Nephron (organoid): Measurements from ENCODE around the gene EFCAB3.
"Not testable (repeated sequence)": the region's sequence is repeated elsewhere in the genome, so short reads cannot be mapped to it uniquely, and the experiment has no call there.

Experiments used
- H3K27ac Mint-ChIP-seq, 3 experiments: 2 replicates each; pipeline ENCODE4 v1.8.0; 2020; ENCODE audit warnings: mixed read lengths in 3 of 3, mild to moderate bottlenecking in 2 of 3, moderate library complexity in 1 of 3
- H3K27me3 Mint-ChIP-seq: 2 replicates; pipeline ENCODE4 v1.8.0; 2021; ENCODE audit warnings: low read depth, mild to moderate bottlenecking, moderate library complexity, mixed read lengths
- H3K36me3 Mint-ChIP-seq: 2 replicates; pipeline ENCODE4 v1.8.0; 2020; ENCODE audit warnings: low read depth, mixed read lengths
- H3K4me1 Mint-ChIP-seq: 2 replicates; pipeline ENCODE4 v1.8.0; 2020; ENCODE audit warnings: mixed read lengths
- H3K4me3 Mint-ChIP-seq, 3 experiments: 2 replicates each; pipeline ENCODE4 v1.8.0; 2020; ENCODE audit warnings: mild to moderate bottlenecking in 3 of 3, mixed read lengths in 3 of 3, moderate library complexity in 2 of 3
- H3K9me3 Mint-ChIP-seq: 2 replicates; pipeline ENCODE4 v1.8.0; 2020; ENCODE audit warnings: mixed read lengths
- TF ChIP-seq, protein P1 (sequence below), 3 experiments: fragments of 200-600 bp; sonication (generic); IDR thresholded peaks; one replicate each; pipeline ENCODE4 v1.5.0; 2021; ENCODE audit warnings: antibody characterized with exemption in 3 of 3; ENCODE audit not compliant: unreplicated experiment in 3 of 3

The EFCAB3 gene

DNA sequence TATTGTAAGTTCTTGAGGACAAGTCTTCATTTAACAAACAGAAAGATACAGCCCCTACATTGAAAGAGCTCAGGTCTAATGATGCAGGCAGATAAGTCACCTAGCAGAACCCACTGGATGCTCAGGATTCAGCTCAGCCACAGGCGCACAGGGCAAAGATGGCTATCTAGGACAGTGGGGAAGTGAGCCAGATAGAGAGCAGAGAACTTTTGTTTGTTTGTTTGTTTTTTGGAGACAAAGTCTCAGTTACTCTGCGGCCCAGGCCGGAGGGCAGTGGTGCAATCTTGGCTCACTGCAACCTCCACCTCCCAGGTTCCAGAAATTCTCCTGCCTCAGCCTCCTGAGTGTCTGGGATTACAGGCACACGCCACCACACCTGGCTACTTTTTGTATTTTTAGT, 63.7 kb downstream of the EFCAB3 start:
- Mint-ChIP-seq H3K9me3 (no peaks in the 10 kb centered on the region), H3K27ac (no peak overlapping the region), H3K36me3 (peaks cover 57% of the 10 kb centered on the region), H3K4me3 (no peak overlapping the region), H3K4me1 (no peaks in the 10 kb centered on the region), H3K27me3 (no peaks in the 10 kb centered on the region)
- TF ChIP-seq, protein P1, sequence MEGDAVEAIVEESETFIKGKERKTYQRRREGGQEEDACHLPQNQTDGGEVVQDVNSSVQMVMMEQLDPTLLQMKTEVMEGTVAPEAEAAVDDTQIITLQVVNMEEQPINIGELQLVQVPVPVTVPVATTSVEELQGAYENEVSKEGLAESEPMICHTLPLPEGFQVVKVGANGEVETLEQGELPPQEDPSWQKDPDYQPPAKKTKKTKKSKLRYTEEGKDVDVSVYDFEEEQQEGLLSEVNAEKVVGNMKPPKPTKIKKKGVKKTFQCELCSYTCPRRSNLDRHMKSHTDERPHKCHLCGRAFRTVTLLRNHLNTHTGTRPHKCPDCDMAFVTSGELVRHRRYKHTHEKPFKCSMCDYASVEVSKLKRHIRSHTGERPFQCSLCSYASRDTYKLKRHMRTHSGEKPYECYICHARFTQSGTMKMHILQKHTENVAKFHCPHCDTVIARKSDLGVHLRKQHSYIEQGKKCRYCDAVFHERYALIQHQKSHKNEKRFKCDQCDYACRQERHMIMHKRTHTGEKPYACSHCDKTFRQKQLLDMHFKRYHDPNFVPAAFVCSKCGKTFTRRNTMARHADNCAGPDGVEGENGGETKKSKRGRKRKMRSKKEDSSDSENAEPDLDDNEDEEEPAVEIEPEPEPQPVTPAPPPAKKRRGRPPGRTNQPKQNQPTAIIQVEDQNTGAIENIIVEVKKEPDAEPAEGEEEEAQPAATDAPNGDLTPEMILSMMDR (IDR thresholded peaks at IDR 0.05; ENCODE audit: unreplicated experiment in 3 of 3) = no peak

DNA sequence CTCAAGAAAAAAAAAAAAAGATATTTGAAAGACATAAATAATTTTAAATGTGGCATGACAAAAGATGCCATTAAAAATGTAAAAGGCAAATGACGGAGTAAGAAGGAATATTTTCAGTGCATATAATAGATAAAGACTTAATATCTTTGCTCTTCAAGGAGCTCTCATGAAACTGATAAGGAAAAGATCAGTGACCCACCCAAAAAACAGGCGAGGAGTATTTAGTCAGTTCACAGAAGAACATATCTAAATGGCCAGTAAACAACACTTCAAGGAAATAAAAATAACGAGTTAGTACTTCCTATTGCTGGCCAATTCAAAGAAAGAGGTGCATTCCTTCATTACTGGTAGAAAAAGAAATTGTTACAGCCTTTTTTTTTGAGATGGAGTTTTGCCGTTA, 65.4 kb downstream of the EFCAB3 start:
- not testable (repeated sequence) for H3K9me3 Mint-ChIP-seq, H3K4me1 Mint-ChIP-seq, H3K27me3 Mint-ChIP-seq, H3K4me3 Mint-ChIP-seq, H3K27ac Mint-ChIP-seq
- H3K36me3 Mint-ChIP-seq = peaks cover 49% of the 10 kb centered on the region

DNA sequence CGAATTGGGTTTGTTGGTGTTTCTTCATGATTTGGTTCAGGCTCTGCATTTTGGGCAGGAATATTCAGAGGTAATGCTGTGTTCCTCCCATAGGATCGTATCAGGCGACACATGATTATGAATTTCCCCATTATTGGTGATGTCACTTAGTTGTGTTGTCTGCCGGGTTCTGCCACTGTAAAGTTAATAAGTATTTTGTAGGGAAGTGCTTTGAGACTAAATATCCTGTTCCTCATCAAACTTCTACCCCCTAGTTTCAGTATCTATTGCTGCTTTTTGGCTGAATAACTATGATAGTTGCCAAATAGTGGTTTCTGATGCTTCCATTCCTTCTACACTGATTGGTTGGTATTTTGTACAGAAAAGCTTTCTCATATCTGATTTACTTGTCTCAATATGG, 71.8 kb downstream of the EFCAB3 start:
- not testable (repeated sequence) for H3K27me3 Mint-ChIP-seq, H3K27ac Mint-ChIP-seq, H3K4me3 Mint-ChIP-seq, H3K9me3 Mint-ChIP-seq, H3K4me1 Mint-ChIP-seq
- peaks cover 25% of the 10 kb centered on the region for H3K36me3 Mint-ChIP-seq

DNA sequence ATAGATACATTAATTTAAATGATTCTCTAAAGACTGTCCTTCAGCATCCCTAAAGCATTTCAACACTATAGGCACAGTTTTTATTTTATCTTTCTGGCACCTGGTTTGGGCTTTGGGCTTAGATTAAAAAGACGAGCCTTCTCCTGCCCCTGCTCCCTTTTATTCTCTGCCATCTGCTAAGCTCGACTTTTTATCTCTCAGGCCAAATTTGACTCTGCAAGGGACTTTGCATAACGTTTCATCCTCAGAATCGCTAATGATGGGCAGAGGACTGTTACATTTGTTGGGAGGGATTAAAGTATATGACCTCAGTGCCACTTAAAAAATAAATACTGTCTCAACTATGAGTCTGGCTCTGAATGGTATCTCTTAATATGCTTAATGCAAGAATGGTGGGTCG, 72.7 kb downstream of the EFCAB3 start:
- H3K27me3 Mint-ChIP-seq, H3K9me3 Mint-ChIP-seq, H3K27ac Mint-ChIP-seq, H3K4me1 Mint-ChIP-seq, H3K4me3 Mint-ChIP-seq: not testable (repeated sequence)
- peaks cover 17% of the 10 kb centered on the region for H3K36me3 Mint-ChIP-seq

DNA sequence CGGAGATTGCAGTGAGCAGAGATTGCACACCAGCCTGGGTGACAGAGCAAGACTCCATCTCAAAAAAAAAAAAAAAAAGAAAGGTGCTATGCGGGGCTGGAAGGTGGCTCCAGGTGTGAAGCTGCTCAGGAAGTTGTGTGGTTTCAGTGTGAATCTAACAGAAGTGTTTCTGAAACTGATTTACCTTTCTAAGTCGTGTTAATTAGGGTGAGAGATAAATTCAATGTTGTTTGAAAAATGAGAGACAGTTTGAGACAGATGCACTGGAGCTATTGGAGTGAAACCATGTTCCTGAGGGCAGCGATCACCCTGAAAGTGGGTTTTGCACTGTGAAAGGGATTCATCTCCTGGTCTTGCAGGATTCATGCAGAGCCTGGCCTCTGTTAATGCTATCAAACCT, 73.3 kb downstream of the EFCAB3 start:
- not testable (repeated sequence) for H3K9me3 Mint-ChIP-seq, H3K27me3 Mint-ChIP-seq, H3K4me3 Mint-ChIP-seq, H3K4me1 Mint-ChIP-seq, H3K27ac Mint-ChIP-seq
- peaks cover 11% of the 10 kb centered on the region for H3K36me3 Mint-ChIP-seq

DNA sequence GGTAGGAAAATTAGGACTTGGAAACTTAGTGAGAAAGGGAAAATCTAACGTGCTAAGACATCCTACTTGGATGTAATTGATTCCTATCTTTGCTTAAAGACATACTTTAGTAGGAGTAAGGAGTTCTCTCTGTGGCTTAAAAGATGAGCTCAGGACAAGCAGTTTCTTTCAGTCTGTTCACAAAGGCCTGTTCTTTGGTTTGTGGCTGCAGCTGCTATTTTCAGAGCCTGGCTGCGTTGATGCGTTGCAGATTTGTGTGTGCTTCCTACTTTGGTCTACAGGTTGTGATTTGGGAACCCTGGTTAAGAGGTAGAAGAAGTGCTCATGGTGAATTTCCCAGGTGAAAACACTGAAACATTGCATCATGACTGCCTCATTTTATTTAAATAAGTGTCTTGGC, 73.8 kb downstream of the EFCAB3 start:
- H3K4me1 Mint-ChIP-seq, H3K27ac Mint-ChIP-seq, H3K9me3 Mint-ChIP-seq, H3K36me3 Mint-ChIP-seq, H3K27me3 Mint-ChIP-seq, H3K4me3 Mint-ChIP-seq: not testable (repeated sequence)

- no peaks in the 10 kb centered on the region for H3K4me1 Mint-ChIP-seq
- H3K27ac Mint-ChIP-seq = no peak overlapping the region
- H3K27me3 Mint-ChIP-seq = no peaks in the 10 kb centered on the region
- TF ChIP-seq, protein P1 (IDR thresholded peaks at IDR 0.05; ENCODE audit: unreplicated experiment in 3 of 3) = no peak
- no peak overlapping the region for H3K4me3 Mint-ChIP-seq
- H3K36me3 Mint-ChIP-seq = peaks cover 6% of the 10 kb centered on the region
- H3K9me3 Mint-ChIP-seq = no peaks in the 10 kb centered on the region
Observed at GRCh38 chr17:62456016-62456415, 75.7 kb downstream of the EFCAB3 start.

- H3K27ac Mint-ChIP-seq, H3K9me3 Mint-ChIP-seq, H3K36me3 Mint-ChIP-seq, H3K27me3 Mint-ChIP-seq, H3K4me3 Mint-ChIP-seq, H3K4me1 Mint-ChIP-seq: not testable (repeated sequence)
Observed at GRCh38 chr17:62458483-62458882, 78.1 kb downstream of the EFCAB3 start.

- not testable (repeated sequence) for H3K36me3 Mint-ChIP-seq, H3K4me1 Mint-ChIP-seq, H3K9me3 Mint-ChIP-seq, H3K27ac Mint-ChIP-seq, H3K27me3 Mint-ChIP-seq, H3K4me3 Mint-ChIP-seq
Observed at GRCh38 chr17:62464422-62464821, 84.1 kb downstream of the EFCAB3 start.

GRCh38 chr17:62465271-62465670, 84.9 kb downstream of the EFCAB3 start:
- not testable (repeated sequence) for H3K27ac Mint-ChIP-seq, H3K36me3 Mint-ChIP-seq, H3K27me3 Mint-ChIP-seq, H3K4me1 Mint-ChIP-seq, H3K4me3 Mint-ChIP-seq, H3K9me3 Mint-ChIP-seq
